ENCODE results near the gene DSP.

- TF ChIP-seq CTCF (IDR thresholded peaks at IDR 0.05) (no peak), POLR2AphosphoS5 (IDR thresholded peaks at IDR 0.05) (no peak), POLR2A (IDR thresholded peaks at IDR 0.05) (no peak)
Observed at GRCh38 chr6:7554533-7555275, 13.2 kb downstream of the DSP start.

Measured in sigmoid colon (tissue), 4 donors.